Measurements from ENCODE around the gene TCF7L1.

DNA sequence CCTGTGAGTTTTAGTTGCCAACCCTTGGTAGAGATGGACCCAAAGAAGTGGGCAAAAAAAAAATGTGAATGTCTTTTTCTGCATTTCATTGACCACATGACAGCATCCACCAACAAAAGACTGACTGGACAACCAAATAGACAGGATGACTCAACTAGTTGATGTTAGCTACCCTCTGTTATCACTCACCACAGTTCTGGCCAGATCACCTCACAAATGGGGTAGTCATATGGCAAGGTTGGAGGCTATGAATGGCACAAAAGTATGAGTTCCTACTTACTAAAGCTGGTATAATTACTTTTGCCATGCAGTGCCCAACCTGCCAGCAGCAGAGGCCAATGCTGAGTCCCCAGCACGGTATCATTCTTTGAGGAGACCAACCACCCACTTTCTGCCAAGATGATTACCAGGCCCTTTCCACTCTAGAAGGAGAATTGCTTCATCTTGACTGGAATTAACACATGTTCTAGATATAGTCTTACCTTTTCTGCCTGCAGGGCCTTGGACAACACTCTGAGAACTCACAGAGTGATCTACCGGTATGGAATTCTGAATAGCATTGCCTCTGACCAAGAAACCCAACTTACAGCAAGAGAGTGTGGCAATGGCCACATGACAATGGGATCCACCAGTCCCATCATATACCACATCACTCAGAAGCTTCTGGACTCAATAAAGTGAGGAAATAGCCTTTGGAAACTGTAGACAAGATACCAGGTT is 20.1 kb upstream of the TCF7L1 start:
- TF ChIP-seq POLR2A (IDR thresholded peaks at IDR 0.05; ENCODE audit: low read length) (no peak), GATA1 (IDR thresholded peaks at IDR 0.05; ENCODE audit: low read depth, low read length) (no peak)

All from erythroblast (primary cell).